HepG2 (cell line): ENCODE data around the gene RAB3A. TPM values are rescaled to one million over a fixed set of nuclear protein-coding genes. Genes with fewer than 3 reads are reported as not detected.

Experiments
- BRD4 ChIP-seq: sonication (generic); formaldehyde crosslinking; IDR thresholded peaks from 2 replicates; pipeline ENCODE4 v1.4.0; 2020; ENCODE audit warnings: missing genetic modification reagents
- CEBPB ChIP-seq: IDR thresholded peaks from 2 replicates; pipeline ENCODE4 v1.6.1; 2011; ENCODE audit warnings: low read depth, low read length, improper control_type of control experiment, borderline replicate concordance
- EZH2 ChIP-seq: conservative IDR thresholded peaks from 2 replicates; pipeline ENCODE4 v1.6.1; 2012; ENCODE audit warnings: mild to moderate bottlenecking, low read depth, low read length, moderate library complexity
- HOXD1 ChIP-seq: sonication (generic); formaldehyde crosslinking; IDR thresholded peaks from 2 replicates; pipeline ENCODE4 v1.5.0; 2020; ENCODE audit warnings: missing genetic modification reagents
- MXI1 ChIP-seq: IDR thresholded peaks from 3 replicates; pipeline ENCODE4 v1.6.1; 2012; ENCODE audit warnings: low read depth, low read length, inconsistent platforms, borderline replicate concordance
- NONO ChIP-seq, 2 experiments: fragments of 450-650 bp in 1 of 2; sonication (generic) in 1 of 2; formaldehyde crosslinking in 1 of 2; IDR thresholded peaks in 1 of 2; conservative IDR thresholded peaks in 1 of 2; 2 replicates each; pipeline versions ENCODE4 v1.6.1 to v1.8.0; 2017 to 2022; ENCODE audit warnings: mild to moderate bottlenecking in 1 of 2, missing genetic modification reagents in 1 of 2, moderate library complexity in 1 of 2
- RELA ChIP-seq: sonication (generic); formaldehyde crosslinking; IDR thresholded peaks from 2 replicates; pipeline ENCODE4 v1.4.0; 2020; ENCODE audit warnings: missing genetic modification reagents
- RORA ChIP-seq: sonication (generic); formaldehyde crosslinking; IDR thresholded peaks from 2 replicates; pipeline ENCODE4 v1.5.0; 2020; ENCODE audit warnings: mild to moderate bottlenecking, missing genetic modification reagents, moderate library complexity
- SMYD3 ChIP-seq: sonication (generic); formaldehyde crosslinking; IDR thresholded peaks from 2 replicates; pipeline ENCODE4 v1.8.1; 2023; ENCODE audit warnings: mild to moderate bottlenecking, missing genetic modification reagents
- SPEN ChIP-seq: sonication (generic); formaldehyde crosslinking; IDR thresholded peaks from 2 replicates; pipeline ENCODE4 v1.5.1; 2020; ENCODE audit warnings: low read depth, mild to moderate bottlenecking, missing genetic modification reagents
- ZBTB7A ChIP-seq: sonication (generic); formaldehyde crosslinking; IDR thresholded peaks from 2 replicates; pipeline ENCODE4 v1.8.0; 2022; ENCODE audit warnings: mild to moderate bottlenecking, missing genetic modification reagents
- ZBTB7B ChIP-seq: sonication (generic); formaldehyde crosslinking; IDR thresholded peaks from 2 replicates; pipeline ENCODE4 v1.4.0; 2020; ENCODE audit warnings: missing genetic modification reagents
- ZFY ChIP-seq: sonication (generic); formaldehyde crosslinking; IDR thresholded peaks from 2 replicates; pipeline ENCODE4 v1.4.0; 2020; ENCODE audit warnings: missing genetic modification reagents
- ZNF263 ChIP-seq: sonication (generic); formaldehyde crosslinking; IDR thresholded peaks from 2 replicates; pipeline ENCODE4 v1.4.0; 2020; ENCODE audit warnings: missing genetic modification reagents
- ZNF264 ChIP-seq: sonication (generic); formaldehyde crosslinking; IDR thresholded peaks from 2 replicates; pipeline ENCODE4 v1.4.0; 2020; ENCODE audit warnings: missing genetic modification reagents
- ZNF773 ChIP-seq: sonication (generic); formaldehyde crosslinking; IDR thresholded peaks from 2 replicates; pipeline ENCODE4 v1.4.0; 2020; ENCODE audit warnings: missing genetic modification reagents, borderline replicate concordance
- polyA plus RNA-seq, 8 experiments: library from polyadenylated mRNA; depleted of rRNA in 3 of 8; stranded (reverse) in 7 of 8; unstranded in 1 of 8; fragments of >200 nt; fragmentation: Illumina TruSeq in 4 of 8; extraction: Trizol in 4 of 8; gene quantifications; 2 replicates each; pipeline versions ENCODE4 v1.2.1 to v1.2.3, GENCODE V29; 2011 to 2016; ENCODE audit warnings: low read depth in 4 of 8, missing spikeins in 1 of 8, mixed read lengths in 1 of 8; ENCODE audit not compliant: insufficient read depth in 1 of 8
- total RNA-seq, 5 experiments: library from RNA; depleted of rRNA; stranded (reverse); fragments of >200 nt; fragmentation: Illumina TruSeq; extraction: Trizol; gene quantifications; 2 replicates each; pipeline ENCODE4 v1.2.3, GENCODE V29; 2016; ENCODE audit warnings: low read depth in 1 of 5
- TF ChIP-seq, protein P1 (sequence below): sonication (generic); formaldehyde crosslinking; IDR thresholded peaks from 2 replicates; pipeline ENCODE4 v1.4.0; 2020; ENCODE audit warnings: low read depth, mild to moderate bottlenecking, missing genetic modification reagents
- TF ChIP-seq, protein P2 (sequence below): sonication (generic); formaldehyde crosslinking; IDR thresholded peaks from 2 replicates; pipeline ENCODE4 v1.8.0; 2022; ENCODE audit warnings: mild to moderate bottlenecking, missing genetic modification reagents, borderline replicate concordance
- TF ChIP-seq, protein P3 (sequence below): sonication (generic); formaldehyde crosslinking; conservative IDR thresholded peaks from 2 replicates; pipeline ENCODE4 v1.4.0; 2020; ENCODE audit warnings: missing genetic modification reagents

The RAB3A gene
- total and polyA plus RNA-seq, 2 of the 13 experiments (the other 11 are each of a cell fraction or from before 2014, with no cell fraction given) = 0.58 to 0.98 TPM

- TF ChIP-seq, protein P1, sequence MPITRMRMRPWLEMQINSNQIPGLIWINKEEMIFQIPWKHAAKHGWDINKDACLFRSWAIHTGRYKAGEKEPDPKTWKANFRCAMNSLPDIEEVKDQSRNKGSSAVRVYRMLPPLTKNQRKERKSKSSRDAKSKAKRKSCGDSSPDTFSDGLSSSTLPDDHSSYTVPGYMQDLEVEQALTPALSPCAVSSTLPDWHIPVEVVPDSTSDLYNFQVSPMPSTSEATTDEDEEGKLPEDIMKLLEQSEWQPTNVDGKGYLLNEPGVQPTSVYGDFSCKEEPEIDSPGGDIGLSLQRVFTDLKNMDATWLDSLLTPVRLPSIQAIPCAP (CRISPR knock-in tag) = no peak
- TF ChIP-seq, protein P2, sequence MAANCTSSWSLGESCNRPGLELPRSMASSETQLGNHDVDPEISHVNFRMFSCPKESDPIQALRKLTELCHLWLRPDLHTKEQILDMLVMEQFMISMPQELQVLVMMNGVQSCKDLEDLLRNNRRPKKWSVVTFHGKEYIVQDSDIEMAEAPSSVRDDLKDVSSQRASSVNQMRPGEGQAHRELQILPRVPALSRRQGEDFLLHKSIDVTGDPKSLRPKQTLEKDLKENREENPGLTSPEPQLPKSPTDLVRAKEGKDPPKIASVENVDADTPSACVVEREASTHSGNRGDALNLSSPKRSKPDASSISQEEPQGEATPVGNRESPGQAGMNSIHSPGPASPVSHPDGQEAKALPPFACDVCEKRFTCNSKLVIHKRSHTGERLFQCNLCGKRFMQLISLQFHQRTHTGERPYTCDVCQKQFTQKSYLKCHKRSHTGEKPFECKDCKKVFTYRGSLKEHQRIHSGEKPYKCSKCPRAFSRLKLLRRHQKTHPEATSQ (CRISPR knock-in tag) = no peak
- TF ChIP-seq ZBTB7B (CRISPR knock-in tag) (0 out of 2 replicates have a peak, but pooled peaks have one; percentile 41), MXI1 (no peak), ZBTB7A (CRISPR knock-in tag) (no peak), ZNF773 (no peak), ZFY (CRISPR knock-in tag) (peak; percentile 41; the same call in 1 of the 2 replicates), SPEN (CRISPR knock-in tag) (no peak), SMYD3 (no peak), ZNF263 (CRISPR knock-in tag) (0 out of 2 replicates have a peak, but pooled peaks have one; percentile 42), RORA (no peak), HOXD1 (CRISPR knock-in tag) (no peak), ZNF264 (0 out of 2 replicates have a peak, but pooled peaks have one; percentile 18), NONO (IDR thresholded peaks at IDR 0.05) (no peak), NONO (CRISPR knock-in tag; conservative IDR thresholded peaks at IDR 0.05) (no peak), BRD4 (0 out of 2 replicates have a peak, but pooled peaks have one; percentile 37), CEBPB (no peak), RELA (CRISPR knock-in tag) (no peak), EZH2 (no peak)
- TF ChIP-seq, protein P3, sequence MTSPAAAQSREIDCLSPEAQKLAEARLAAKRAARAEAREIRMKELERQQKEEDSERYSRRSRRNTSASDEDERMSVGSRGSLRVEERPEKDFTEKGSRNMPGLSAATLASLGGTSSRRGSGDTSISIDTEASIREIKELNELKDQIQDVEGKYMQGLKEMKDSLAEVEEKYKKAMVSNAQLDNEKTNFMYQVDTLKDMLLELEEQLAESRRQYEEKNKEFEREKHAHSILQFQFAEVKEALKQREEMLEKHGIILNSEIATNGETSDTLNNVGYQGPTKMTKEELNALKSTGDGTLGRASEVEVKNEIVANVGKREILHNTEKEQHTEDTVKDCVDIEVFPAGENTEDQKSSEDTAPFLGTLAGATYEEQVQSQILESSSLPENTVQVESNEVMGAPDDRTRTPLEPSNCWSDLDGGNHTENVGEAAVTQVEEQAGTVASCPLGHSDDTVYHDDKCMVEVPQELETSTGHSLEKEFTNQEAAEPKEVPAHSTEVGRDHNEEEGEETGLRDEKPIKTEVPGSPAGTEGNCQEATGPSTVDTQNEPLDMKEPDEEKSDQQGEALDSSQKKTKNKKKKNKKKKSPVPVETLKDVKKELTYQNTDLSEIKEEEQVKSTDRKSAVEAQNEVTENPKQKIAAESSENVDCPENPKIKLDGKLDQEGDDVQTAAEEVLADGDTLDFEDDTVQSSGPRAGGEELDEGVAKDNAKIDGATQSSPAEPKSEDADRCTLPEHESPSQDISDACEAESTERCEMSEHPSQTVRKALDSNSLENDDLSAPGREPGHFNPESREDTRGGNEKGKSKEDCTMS = no peak
These were observed 18.2 kb upstream of the RAB3A start (continued) for GRCh38 chr19:18221815-18222725.
